NCI-H187 (cell line): Measurements from ENCODE around the gene RNF150.
A peak's percentile ranks its signal among the peaks of the same experiment; 100 is the strongest.

Experiments
- DNase-seq, 2 experiments: peaks; one replicate each; lab custom pipeline; 2025; lab: John Stamatoyannopoulos, UW

RNF150 gene

DNA sequence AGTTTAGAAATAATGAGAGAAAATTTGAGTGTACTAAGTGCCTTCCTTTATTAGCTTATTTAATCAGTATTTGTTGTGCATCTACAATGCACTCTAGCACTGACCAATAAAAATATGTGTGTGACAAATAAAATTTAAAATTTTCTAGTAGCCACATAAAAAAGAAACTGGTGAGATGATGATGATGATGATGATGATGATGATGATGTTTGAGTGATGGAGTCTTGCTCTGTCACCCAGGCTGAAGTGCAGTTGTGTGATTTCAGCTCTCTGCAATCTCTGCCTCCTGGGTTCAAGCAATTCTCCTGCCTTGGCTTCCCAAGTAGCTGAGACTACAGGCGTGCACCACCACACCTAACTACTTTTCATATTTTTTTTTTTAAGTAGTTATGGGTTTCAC, 110.2 kb downstream of the RNF150 start:
- DNase-seq: no peak

DNA sequence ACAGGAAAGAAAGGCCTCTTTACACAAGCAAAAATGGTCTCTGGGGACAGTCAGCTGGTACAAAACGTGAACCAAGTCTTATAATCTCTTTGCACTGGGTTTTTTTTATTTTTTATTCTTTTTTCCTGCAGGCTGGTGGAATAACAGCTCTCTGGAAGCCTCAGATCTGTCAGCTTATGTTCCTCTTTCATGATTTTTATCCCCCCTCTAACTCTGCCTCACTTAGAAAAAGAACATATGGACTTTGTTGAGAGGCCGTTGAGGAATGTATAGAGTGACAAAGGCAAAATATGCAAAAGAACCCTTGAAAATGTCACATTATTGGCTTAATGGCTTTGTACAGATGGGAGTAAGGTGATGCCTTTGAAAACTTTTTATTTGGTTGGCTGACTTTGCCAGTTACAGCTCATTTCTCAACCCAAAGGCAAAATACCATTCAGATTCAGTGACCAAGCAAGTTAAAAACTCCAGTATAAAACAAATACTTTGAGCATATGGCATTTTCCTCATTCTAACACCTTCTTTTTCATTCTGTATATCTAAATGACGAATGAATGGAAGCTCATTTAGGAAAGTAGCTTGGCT, 111.1 kb downstream of the RNF150 start:
- DNase-seq: no peak

DNA sequence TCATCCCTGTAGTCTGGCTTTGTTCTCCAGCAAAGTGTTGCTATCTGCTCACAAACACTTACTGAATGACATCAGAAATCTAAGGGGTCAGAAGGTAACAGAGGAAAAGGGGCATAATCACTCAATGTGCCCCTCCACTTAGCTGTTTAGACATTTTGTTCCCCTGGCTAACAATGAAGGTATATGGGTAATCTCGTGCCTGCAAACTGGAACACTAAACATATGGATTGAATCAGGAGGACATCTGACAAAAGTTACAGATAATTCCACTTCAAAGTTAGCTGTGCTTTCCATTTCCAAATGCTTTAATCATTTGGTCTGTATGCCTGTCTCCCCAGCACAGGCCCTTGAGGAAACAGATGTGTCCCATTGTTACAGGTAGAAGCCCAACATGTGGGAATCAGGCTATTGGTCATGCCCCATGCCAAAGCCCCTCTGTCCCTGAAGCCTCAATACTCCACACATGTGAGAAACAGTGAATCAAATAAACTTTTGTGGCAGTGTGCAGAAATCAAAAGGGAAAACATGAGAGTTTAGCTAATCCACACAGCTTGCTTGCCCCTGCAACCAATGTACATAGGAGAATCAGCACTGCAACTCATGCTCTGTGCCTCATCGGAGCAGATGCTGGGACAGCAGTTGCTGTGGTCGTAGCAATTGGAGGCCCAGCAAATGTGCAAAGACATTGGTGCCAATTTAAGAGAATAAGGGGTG, 111.7 kb downstream of the RNF150 start:
- DNase-seq: no peak

DNA sequence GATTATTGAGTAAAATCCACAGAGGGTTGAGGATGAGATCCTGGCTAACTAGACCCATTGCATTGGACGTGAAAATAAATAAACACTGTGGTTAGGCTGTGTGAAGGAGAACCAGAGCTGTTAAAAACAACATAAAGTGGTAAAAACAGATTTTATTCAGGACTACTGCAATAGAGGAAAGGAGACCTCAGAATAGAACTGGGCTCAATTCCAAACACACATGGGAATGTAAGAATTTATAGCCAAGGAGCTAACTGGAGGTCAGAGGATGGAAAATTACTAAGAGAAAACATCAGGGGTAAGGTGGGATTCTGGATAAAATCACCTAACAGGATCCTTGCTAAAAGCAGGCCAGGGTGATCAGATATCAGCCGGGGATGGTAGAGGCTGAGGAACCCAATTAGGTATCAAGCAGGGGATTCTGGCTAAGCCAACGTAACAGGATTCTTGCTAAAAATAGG, 112.4 kb downstream of the RNF150 start:
- no peak for DNase-seq

DNA sequence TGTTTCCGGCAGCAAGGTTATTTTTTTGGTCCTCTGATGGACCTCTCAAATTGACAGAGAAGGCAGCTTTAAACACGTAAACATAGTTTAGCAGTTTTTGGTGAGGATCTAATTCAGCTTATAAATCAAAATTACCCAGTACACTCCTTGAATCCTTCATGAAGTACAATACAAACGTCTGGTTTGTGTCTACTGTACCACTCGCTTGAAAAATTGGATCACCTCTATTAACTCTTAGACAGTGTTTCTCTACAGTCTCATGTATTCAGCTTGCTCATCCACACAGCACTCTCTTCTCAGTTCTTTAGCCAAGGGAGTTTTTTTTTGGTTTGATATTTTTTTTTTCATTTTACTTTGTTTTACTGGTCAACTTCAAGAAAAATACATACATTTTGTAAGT, 113.5 kb downstream of the RNF150 start:
- DNase-seq: no peak

- no peak for DNase-seq
Measured at GRCh38 chr4:141016117-141016798, 117.0 kb downstream of the RNF150 start.

DNA sequence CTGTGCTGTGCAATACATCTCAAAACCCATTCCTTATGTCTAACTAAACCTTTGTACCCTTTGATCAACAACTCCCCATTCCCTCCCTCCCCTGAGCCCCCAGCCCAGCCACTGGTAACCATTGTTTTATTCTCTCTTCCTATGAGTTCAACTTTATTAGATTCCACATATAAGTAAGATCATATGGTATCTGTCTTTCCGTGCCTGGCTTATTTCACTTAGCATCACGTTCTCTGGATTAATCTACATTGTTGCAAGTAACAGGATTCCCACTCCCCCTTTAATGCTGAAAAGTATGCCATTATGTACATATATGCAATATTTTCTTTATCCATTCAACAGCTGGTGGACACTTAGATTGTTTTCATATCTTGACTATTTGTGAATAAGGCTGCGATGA, 119.4 kb downstream of the RNF150 start:
- no peak for DNase-seq

GRCh38 chr4:141011901-141012315, 121.4 kb downstream of the RNF150 start:
- DNase-seq: no peak

DNA sequence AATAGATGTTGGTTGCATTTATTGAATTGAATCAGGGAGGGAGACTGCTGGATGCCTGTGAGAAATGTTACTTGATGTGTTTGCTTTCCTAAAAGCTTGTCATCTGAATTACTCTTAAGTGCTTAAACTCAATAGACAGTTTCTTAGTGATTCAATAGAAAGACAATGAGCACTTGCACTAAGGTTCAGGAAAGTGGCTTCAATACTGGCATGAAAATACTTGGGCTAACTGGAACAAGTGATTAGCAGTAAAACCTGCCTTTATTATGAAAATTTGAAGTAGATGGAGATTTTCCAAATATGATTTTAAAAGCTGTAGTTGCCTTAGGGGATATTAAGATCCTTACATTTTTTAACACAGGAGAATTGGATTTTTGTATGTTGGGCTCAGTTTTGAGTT, 123.3 kb downstream of the RNF150 start:
- peak; percentile 6 to 20 for DNase-seq

DNA sequence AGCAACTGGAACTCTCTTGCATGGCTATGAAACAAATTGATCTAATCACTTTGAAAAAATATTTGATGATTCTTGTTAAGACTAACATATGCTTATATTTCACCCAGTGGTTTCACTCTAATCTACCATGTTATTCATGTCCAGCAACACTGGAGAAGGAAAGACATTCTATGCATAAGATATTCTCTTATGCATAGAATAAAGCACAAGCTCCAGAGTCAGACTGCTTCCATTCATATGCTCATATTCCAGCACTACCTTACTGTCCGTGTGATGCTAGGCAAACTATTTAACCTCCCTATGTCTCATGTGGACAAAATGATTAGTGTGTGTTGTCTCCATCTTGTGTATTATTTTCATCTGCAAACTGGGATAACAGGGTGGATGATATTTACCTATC, 124.1 kb downstream of the RNF150 start:
- no peak for DNase-seq

DNA sequence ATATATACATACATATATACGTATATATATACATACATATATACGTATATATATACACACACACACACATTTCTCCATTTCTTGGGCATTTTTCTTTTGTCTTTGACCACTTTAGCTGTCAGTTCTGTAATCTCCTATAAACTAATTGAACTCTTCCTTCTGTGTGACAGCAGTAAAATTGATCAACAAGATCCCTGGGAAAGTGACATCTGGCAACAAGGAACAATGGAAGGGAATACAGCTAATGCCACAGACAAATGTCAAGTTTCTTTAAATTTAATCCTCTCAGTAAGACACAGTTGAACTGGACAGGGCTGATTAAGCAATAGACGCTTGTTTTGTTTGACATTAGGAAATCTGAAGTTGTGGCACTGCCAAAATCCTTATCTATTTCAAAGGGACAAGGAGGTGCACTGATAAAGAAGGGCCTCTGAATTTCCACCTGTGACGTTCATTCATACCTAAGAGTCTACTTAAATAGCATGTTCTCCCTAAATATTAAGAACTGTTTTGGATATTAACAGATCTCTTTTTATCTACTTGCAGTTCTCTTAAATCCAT, 126.9 kb downstream of the RNF150 start:
- no peak for DNase-seq

- DNase-seq: no peak
Measured at GRCh38 chr4:141004823-141005222, 128.4 kb downstream of the RNF150 start.

DNA sequence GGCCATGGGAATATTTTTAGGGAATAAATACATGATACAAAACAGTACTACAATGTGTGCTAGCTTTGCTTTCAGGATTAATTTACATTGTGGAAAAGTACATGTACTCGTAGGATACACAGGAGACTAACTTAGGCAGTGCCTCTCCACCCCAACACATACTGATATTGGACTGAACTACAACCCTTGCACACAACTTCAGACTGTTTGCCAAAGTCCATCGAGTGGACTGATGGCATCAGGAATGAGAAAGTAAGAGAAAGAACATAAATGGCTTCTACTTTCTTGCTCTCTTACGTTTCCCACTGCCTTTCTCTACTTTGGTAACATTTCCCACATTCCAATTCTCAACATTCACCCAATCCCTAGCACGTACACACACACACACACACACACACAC, 130.1 kb downstream of the RNF150 start:
- no peak for DNase-seq

DNA sequence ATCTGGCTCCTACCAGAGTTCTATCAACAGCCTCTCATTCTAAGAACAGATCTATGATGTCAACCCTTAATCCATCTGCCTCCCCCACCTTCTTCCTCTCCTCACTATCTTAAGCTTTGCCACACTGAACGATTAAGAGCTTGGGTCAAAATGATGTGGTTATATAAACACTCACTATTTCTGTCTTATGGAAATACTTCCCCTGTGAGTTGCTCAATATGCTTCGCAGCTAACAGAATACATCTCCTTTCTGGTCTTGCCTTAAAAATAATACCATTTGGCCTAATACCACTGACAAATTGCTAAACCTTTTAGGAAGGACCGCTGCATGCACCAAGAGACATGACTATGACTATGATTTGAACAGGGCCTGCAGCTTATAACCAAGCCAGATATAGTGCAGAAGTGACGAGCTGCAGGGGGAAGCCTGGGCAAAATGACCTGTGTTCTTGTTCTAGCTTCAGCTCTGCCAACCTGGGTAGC, 130.9 kb downstream of the RNF150 start:
- DNase-seq: no peak

- no peak for DNase-seq
Measured at GRCh38 chr4:140996766-140997165, 136.5 kb downstream of the RNF150 start.

GRCh38 chr4:140995058-140995457, 138.2 kb downstream of the RNF150 start:
- no peak for DNase-seq

DNA sequence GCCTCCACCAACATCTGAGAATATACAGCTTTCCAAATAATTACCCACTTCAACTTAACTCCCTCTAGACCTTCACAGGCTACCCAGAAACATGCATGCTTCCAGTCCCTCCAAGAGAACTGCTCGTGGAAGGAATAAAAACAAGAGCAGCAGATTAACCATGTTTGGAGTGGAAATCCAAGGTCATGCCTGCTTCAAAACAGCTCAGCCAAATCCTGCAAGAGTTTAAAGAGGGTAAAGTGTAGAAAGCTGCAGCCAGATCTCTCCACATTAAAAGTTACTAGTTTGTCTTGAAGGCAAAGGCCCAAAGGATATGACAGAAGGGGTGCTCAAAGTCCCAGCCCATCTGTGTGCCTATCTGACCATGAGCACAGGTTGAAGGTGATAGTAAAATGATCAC, 139.3 kb downstream of the RNF150 start:
- DNase-seq: no peak

DNA sequence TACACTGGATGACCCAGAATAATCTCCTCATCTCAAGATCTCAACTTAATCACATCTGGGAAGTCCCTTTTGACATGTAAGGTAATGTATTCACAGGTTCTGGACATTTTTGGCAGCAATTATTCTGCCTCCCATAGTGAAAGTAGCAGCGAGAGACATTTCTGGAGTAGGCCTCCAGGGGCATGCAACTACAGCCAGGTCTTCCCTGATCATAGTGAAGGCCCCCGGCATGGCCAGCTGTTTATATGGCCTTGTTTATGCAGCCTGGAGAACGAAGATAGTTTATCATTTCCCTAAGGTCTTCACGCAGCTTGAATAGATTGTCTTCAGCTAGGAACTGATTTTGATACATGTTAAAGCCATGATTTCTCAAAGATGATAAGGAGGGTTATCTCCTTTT, 139.9 kb downstream of the RNF150 start:
- DNase-seq: no peak

- no peak for DNase-seq
Measured at GRCh38 chr4:140989944-140990343, 143.3 kb downstream of the RNF150 start.

DNA sequence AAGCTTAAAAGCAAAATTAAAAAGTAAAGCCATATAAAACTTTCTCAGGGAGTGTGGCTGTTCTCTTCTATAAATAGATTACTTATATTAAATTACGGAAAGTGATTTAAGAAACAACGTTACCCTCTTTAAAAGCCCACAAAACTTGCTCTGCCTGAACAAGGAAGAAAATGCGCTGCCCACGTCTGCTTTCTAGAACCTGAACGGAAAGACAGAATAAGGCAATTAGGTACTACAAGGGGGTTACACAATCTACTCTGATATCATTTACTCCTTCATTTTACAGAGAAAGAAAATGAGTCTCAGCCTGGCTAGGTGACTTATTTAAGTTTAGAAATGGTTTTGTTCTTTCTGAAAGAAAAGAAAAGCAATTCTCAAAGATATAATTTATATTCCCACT, 147.2 kb downstream of the RNF150 start:
- DNase-seq: no peak

DNA sequence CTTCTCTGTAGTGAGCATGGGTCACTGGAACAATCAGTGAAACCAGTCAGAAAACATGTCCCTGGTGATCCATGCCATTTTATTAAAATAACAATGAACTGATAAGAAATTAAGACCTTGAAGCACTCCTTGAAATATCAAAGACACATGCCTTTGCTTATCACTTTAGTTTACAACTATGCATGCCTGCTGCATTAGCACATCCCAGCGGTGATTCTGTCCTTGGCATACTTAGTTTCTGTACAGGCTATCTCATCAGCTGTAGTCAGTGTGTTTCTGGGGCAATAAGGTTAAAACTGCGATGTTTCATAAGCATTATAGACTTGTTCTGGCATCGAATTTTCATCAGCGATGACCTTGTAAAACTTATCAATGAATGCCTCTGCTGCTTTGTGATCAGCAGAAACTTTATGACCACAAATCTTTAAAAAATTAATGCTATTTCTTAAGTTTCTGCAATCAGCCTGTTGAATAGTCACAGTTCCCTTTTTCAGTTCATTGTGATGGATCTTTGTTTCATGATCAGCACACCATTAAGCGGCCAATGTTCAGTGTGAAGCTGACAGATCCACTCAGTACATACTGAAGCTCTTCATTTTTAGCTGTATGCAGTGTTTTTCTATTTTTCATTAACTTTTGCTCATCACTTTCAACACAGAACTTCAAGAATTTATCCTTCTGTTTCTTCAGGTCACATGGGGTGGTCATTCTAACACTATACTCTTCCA, 150.5 kb downstream of the RNF150 start:
- DNase-seq: no peak
